CD4-positive, alpha-beta memory T cell (primary cell): ENCODE measurements around the gene FAM174C. TPM values are rescaled to one million over a fixed set of nuclear protein-coding genes. Genes with fewer than 3 reads are reported as not detected.

Source experiments
- CTCF ChIA-PET: fragments of 350-600 bp; sonication (Branson Sonifier 250); formaldehyde crosslinking; loops from one replicate; lab custom pipeline; 2021; ENCODE audit warnings: inconsistent platforms; ENCODE audit not compliant: partially characterized antibody; lab: Charles Lee
- POLR2A ChIA-PET: fragments of 350-600 bp; sonication (Branson Sonifier 250); formaldehyde crosslinking; loops from one replicate; lab custom pipeline; 2021; ENCODE audit not compliant: partially characterized antibody; lab: Charles Lee
- DNase-seq, 5 donors: peaks; one replicate each; pipeline versions ENCODE4 v3.0.0 to v3.0.0-alpha.2; 2020 to 2022; ENCODE audit warnings: mixed read lengths in 1 of 5
- H3K27ac ChIP-seq: one replicate; pipeline ENCODE4 v1.7.0; 2013; ENCODE audit warnings: low read depth, low read length
- H3K27me3 ChIP-seq: 2 replicates; pipeline ENCODE4 v1.7.0; 2013; ENCODE audit warnings: mild to moderate bottlenecking, low read length, moderate library complexity; ENCODE audit not compliant: insufficient read depth
- H3K36me3 ChIP-seq: 2 replicates; pipeline ENCODE4 v1.7.0; 2013; ENCODE audit warnings: mild to moderate bottlenecking, low read length, moderate library complexity; ENCODE audit not compliant: insufficient read depth
- H3K4me1 ChIP-seq: 2 replicates; pipeline ENCODE4 v1.7.0; 2013; ENCODE audit warnings: mild to moderate bottlenecking, low read length, moderate library complexity; ENCODE audit not compliant: insufficient read depth
- H3K4me3 ChIP-seq, 2 donors: one replicate each; pipeline ENCODE4 v1.7.0; 2013; ENCODE audit warnings: low read length in 2 of 2, mild to moderate bottlenecking in 1 of 2
- H3K9me3 ChIP-seq, 2 donors: one replicate each; pipeline ENCODE4 v1.7.0; 2013; ENCODE audit warnings: low read length in 2 of 2, control low read depth in 1 of 2; ENCODE audit not compliant: control insufficient read depth in 1 of 2
- H3K27ac Mint-ChIP-seq, 7 donors: one replicate each; pipeline ENCODE4 v1.8.0; 2020 to 2021; ENCODE audit warnings: mixed read lengths in 7 of 7, mild to moderate bottlenecking in 6 of 7, inconsistent platforms in 3 of 7, moderate library complexity in 3 of 7
- H3K27me3 Mint-ChIP-seq, 2 donors: one replicate each; pipeline ENCODE4 v1.8.0; 2020 to 2021; ENCODE audit warnings: mixed read lengths in 2 of 2
- H3K36me3 Mint-ChIP-seq, 2 donors: one replicate each; pipeline ENCODE4 v1.8.0; 2020 to 2021; ENCODE audit warnings: mixed read lengths in 2 of 2, inconsistent platforms in 1 of 2, mild to moderate bottlenecking in 1 of 2
- H3K4me1 Mint-ChIP-seq, 4 donors: one replicate each; pipeline ENCODE4 v1.8.0; 2020 to 2021; ENCODE audit warnings: mixed read lengths in 4 of 4, mild to moderate bottlenecking in 1 of 4
- H3K4me3 Mint-ChIP-seq, 8 donors: one replicate each; pipeline ENCODE4 v1.8.0; 2020 to 2021; ENCODE audit warnings: mixed read lengths in 8 of 8, mild to moderate bottlenecking in 7 of 8, moderate library complexity in 6 of 8, inconsistent platforms in 3 of 8
- H3K9me3 Mint-ChIP-seq, 8 donors: one replicate each; pipeline ENCODE4 v1.8.0; 2020 to 2021; ENCODE audit warnings: mixed read lengths in 8 of 8, mild to moderate bottlenecking in 5 of 8, inconsistent platforms in 3 of 8, moderate library complexity in 1 of 8
- intact Hi-C: fragments of 100-400 bp; cut with micrococcal nuclease; formaldehyde crosslinking; loops from one replicate; pipeline ENCODE4 v1.15.1; 2023
- polyA plus RNA-seq, 2 donors: library from polyadenylated mRNA; unstranded; fragments of 300-500 nt; fragmentation: Illumina TruSeq; gene quantifications; one replicate each; pipeline ENCODE4 v1.2.3, GENCODE V29; 2021
- total RNA-seq, 2 experiments: library from RNA; stranded (reverse); gene quantifications; one replicate each; pipeline ENCODE4 v1.2.3, GENCODE V29; 2021

The FAM174C gene
- total and polyA plus RNA-seq, 4 experiments from 2014 or later, result 50.5 to 114 (median 55.7) TPM

DNA sequence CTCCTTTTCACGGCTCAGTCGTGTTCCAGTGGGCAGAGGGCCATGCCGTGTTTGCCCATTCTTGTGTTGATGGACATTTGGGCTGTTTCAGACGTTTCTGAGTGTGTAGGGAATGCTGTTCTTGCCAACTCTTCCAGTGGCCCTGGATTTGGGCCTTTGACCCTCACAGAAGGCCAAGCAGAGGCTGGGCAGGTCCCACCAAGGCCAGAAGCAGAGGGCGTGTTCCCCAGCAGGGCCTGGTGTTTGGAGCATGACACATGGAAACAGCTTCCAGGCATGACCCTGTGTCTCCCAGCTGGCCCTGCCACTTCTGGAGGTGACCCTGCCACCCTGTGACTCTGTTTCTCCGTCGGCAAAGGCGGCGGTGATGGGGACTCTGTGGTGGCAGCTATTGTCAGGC, 46.2 kb downstream of the FAM174C start:
- Mint-ChIP-seq H3K27ac (no peak overlapping the region), H3K9me3 (peaks cover 0 to 3% (median 0%) of the 10 kb centered on the region in 8 donors), H3K4me3 (no peak overlapping the region), H3K4me1 (no peaks in the 10 kb centered on the region), H3K27me3 (peaks cover 32 to 40% of the 10 kb centered on the region in 2 donors), H3K36me3 (peaks cover 0 to 5% of the 10 kb centered on the region in 2 donors)
- Histone ChIP-seq H3K27ac (no peak overlapping the region), H3K36me3 (no peaks in the 10 kb centered on the region), H3K4me1 (peaks cover 6% of the 10 kb centered on the region), H3K4me3 (no peak overlapping the region), H3K9me3 (no peaks in the 10 kb centered on the region), H3K27me3 (peaks cover 16% of the 10 kb centered on the region)
- intact Hi-C loops, result no loop called here
- no peak for DNase-seq
- CTCF ChIA-PET, result no interaction called here
- POLR2A ChIA-PET, result no interaction called here

DNA sequence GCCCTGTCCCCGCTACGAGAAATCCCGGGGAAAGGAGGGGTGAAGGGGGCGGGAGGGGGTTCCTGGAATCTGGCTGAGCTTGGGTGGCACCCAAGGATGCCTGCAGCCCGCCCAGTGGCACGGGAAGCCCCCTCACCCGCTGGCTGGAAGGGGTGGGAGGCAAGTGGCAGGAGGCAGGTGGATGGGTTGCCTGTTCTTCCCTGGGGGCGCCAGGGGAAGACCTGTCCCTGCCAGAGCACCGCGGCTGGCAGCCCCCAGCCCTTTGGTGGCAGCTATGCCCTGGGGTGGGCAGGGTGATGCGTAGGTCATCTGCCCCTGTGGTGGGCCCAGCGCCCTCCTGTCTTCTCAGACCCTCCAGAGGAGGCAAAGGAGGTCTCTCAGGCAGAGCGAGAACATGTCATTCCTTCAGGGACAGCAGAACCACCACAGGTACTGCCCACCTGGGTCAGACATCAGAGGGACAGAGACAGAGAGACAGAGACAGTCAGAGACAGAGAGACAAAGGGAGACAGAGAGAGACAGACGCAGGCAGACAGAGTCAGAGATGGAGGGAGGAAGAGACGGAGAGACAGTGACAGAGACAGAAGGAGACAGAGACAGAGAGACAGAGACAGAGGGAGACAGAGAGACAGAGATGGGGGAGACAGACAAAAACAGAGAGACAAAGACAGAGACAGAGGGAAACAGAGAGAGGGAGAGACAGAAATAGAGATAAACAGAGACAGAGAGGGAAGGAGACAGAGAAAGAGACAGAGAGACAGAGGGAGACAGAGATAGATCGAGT, 47.1 kb downstream of the FAM174C start:
- Histone ChIP-seq H3K4me3 (no peak overlapping the region), H3K27me3 (peaks cover 16% of the 10 kb centered on the region), H3K4me1 (peaks cover 6% of the 10 kb centered on the region), H3K27ac (no peak overlapping the region), H3K36me3 (no peaks in the 10 kb centered on the region), H3K9me3 (no peaks in the 10 kb centered on the region)
- CTCF ChIA-PET, result no interaction called here
- peaks cover 0 to 5% of the 10 kb centered on the region in 2 donors for H3K36me3 Mint-ChIP-seq
- H3K27ac Mint-ChIP-seq, result no peak overlapping the region
- H3K9me3 Mint-ChIP-seq, result peaks cover 0 to 3% (median 0%) of the 10 kb centered on the region in 8 donors
- intact Hi-C loops, result no loop called here
- H3K4me3 Mint-ChIP-seq, result no peak overlapping the region
- no peaks in the 10 kb centered on the region for H3K4me1 Mint-ChIP-seq
- POLR2A ChIA-PET, result no interaction called here
- H3K27me3 Mint-ChIP-seq, result peaks cover 31 to 38% of the 10 kb centered on the region in 2 donors
- DNase-seq, result no peak

DNA sequence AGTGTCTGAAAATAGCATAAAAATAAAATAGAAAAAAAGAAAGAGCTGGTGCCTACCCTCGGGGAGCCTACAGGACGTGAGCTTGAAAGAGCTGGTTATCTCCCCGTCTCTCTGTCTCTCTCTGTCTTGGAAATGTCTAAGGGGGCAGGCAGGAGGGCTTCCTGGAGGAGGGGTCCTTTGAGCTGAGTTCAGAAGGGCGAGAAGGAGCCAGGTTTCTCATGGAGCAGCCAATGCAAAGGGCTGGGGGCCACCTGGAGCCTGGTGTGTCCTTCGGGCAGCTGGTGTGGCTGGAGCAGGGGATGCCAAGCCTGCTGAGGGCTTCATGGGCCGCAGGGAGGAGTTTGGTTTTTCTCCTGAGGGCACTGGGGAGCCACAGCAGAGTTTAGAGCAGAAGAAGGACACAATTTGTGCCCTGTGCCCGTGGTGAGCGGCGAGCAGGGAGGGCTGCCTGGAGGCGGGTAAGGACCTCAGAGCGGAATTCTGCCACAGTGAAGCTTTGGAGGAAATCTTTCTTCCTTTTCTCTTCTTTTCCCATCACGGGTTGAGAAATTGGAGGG, 49.0 kb downstream of the FAM174C start:
- Mint-ChIP-seq H3K4me1 (no peaks in the 10 kb centered on the region), H3K27me3 (peaks cover 22 to 29% of the 10 kb centered on the region in 2 donors), H3K36me3 (peaks cover 0 to 5% of the 10 kb centered on the region in 2 donors), H3K9me3 (peaks cover 0 to 3% (median 0%) of the 10 kb centered on the region in 8 donors), H3K4me3 (peak overlapping the region in 1 of 8 donors; percentile 36), H3K27ac (no peak overlapping the region)
- H3K36me3 ChIP-seq, result no peaks in the 10 kb centered on the region
- H3K4me1 ChIP-seq, result peaks cover 6% of the 10 kb centered on the region
- CTCF ChIA-PET, result no interaction called here
- H3K27me3 ChIP-seq, result peaks cover 16% of the 10 kb centered on the region
- no peaks in the 10 kb centered on the region for H3K9me3 ChIP-seq
- no peak for DNase-seq
- no peak overlapping the region for H3K4me3 ChIP-seq
- no peak overlapping the region for H3K27ac ChIP-seq
- intact Hi-C loops, result no loop called here
- POLR2A ChIA-PET, result no interaction called here

DNA sequence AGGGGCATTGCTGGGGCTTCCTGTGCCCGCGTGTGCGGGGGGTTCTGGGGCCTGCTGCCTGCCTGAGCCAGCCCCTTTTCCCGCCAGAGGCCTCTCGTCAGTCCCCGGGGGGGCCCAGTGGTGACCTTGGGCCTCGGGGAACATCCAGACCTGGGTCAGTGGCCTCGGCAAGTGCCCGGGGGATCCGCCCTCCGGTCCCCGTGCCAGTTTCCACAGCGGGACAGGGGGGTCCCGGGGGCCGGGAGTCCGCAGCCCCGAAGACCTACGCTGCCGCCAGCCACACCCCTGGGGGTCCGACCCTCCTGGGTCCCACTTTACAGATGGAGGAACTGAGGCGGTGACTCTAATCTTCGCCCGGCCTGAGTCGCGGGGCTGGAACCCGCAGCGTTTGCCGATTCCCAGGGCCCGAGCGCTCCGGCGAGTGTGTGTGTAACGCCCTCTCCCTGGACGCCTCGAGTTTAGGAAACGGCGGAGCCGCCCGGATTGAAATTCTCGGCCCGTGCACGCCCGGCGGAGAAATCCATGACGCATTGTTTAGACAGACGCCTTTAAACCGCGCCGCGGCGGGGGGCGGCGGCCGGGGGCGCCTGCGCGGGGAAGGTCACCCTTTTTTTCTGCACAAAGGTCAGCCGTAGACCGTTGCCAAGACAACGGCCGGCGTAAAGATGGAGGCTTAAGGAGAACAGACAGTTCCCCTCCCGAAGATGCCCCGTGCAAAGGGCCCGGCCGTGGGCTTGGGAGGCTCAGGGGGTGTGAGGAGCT, 49.7 kb downstream of the FAM174C start:
- H3K27me3 ChIP-seq, result peaks cover 16% of the 10 kb centered on the region
- no peak overlapping the region for H3K4me3 Mint-ChIP-seq

DNA sequence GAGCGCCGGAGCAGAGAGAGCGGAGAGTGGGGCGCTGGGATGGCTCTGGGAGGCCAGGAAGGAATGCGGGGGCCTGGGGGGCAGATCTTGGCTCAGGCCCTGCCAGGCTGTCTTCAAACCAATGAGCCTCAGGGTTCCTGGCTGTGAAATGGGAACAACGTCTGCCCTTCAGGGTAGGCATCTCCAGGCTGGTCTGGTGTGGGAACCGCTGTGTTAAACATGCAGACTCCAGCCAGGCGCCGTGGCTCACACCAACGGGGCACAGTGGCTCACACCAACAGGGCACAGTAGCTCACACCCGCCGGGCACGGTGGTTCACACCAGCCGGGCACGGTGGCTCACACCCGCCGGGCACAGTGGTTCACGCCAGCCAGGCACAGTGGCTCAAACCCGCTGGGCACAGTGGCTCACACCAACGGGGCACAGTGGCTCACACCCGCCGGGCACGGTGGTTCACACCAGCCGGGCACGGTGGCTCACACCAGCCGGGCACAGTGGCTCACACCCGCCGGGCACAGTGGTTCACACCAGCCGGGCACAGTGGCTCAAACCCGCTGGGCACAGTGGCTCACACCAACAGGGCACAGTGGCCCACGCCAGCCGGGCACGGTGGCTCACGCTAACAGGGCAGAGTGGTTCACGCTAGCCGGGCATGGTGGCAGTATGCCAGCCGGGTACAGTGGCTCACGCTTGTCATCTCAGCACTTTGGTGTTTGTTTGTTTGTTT, 50.4 kb downstream of the FAM174C start:
- intact Hi-C loops, result no loop called here
- Mint-ChIP-seq H3K27ac (no peak overlapping the region), H3K4me3 (no peak overlapping the region), H3K36me3 (peaks cover 0 to 5% of the 10 kb centered on the region in 2 donors), H3K27me3 (peaks cover 23 to 27% of the 10 kb centered on the region in 2 donors), H3K9me3 (peaks cover 0 to 3% (median 0%) of the 10 kb centered on the region in 8 donors), H3K4me1 (no peaks in the 10 kb centered on the region)
- H3K4me1 ChIP-seq, result peaks cover 6% of the 10 kb centered on the region
- POLR2A ChIA-PET, result no interaction called here
- no peak for DNase-seq
- CTCF ChIA-PET, result no interaction called here
- H3K9me3 ChIP-seq, result no peaks in the 10 kb centered on the region
- no peak overlapping the region for H3K4me3 ChIP-seq
- H3K36me3 ChIP-seq, result no peaks in the 10 kb centered on the region
- no peak overlapping the region for H3K27ac ChIP-seq
- H3K27me3 ChIP-seq, result peaks cover 16% of the 10 kb centered on the region

More for the DNA sequence above, 49.7 kb downstream of the FAM174C start:
- POLR2A ChIA-PET, result no interaction called here
- no peak overlapping the region for H3K27ac Mint-ChIP-seq
- H3K27ac ChIP-seq, result no peak overlapping the region
- H3K36me3 Mint-ChIP-seq, result peaks cover 0 to 5% of the 10 kb centered on the region in 2 donors
- no peaks in the 10 kb centered on the region for H3K9me3 ChIP-seq
- H3K36me3 ChIP-seq, result no peaks in the 10 kb centered on the region
- intact Hi-C loops, result no loop called here
- peaks cover 21 to 28% of the 10 kb centered on the region in 2 donors for H3K27me3 Mint-ChIP-seq
- H3K4me3 ChIP-seq, result no peak overlapping the region
- no peaks in the 10 kb centered on the region for H3K4me1 Mint-ChIP-seq
- H3K9me3 Mint-ChIP-seq, result peaks cover 0 to 3% (median 0%) of the 10 kb centered on the region in 8 donors
- DNase-seq, result no peak
- CTCF ChIA-PET, result no interaction called here
- H3K4me1 ChIP-seq, result peaks cover 6% of the 10 kb centered on the region

DNA sequence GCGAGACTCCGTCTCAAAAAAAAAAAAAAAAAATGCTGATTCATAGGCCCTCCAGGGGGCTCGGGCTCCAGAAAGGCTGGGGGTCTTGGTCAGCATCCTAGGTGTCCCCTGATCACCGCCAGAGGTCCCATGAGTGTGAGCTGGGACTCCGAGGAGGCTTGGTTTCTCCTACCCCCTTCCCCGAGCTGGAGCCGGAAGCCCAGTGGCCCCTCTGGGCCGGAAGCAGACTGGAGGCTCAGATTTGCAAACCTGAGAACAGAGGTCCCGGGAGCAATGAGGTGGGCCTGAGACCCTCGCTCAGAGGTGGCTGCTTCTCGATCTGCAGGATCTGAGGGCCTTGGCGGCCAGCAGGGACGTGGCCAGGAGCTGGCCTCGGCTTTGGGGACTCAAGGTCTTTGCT, 51.8 kb downstream of the FAM174C start:
- no peak overlapping the region for H3K27ac Mint-ChIP-seq
- H3K27me3 Mint-ChIP-seq, result peaks cover 20 to 23% of the 10 kb centered on the region in 2 donors
- CTCF ChIA-PET, result no interaction called here
- H3K4me1 Mint-ChIP-seq, result no peaks in the 10 kb centered on the region
- intact Hi-C loops, result no loop called here
- peaks cover 0 to 5% of the 10 kb centered on the region in 2 donors for H3K36me3 Mint-ChIP-seq
- peaks cover 6% of the 10 kb centered on the region for H3K4me1 ChIP-seq
- POLR2A ChIA-PET, result no interaction called here
- DNase-seq, result no peak
- no peak overlapping the region for H3K27ac ChIP-seq
- H3K4me3 ChIP-seq, result no peak overlapping the region
- no peaks in the 10 kb centered on the region for H3K36me3 ChIP-seq
- H3K4me3 Mint-ChIP-seq, result no peak overlapping the region
- peaks cover 0 to 3% (median 0%) of the 10 kb centered on the region in 8 donors for H3K9me3 Mint-ChIP-seq
- peaks cover 16% of the 10 kb centered on the region for H3K27me3 ChIP-seq
- no peaks in the 10 kb centered on the region for H3K9me3 ChIP-seq
